ENCODE measurements around the gene PHGDH.

Gene PHGDH

DNA sequence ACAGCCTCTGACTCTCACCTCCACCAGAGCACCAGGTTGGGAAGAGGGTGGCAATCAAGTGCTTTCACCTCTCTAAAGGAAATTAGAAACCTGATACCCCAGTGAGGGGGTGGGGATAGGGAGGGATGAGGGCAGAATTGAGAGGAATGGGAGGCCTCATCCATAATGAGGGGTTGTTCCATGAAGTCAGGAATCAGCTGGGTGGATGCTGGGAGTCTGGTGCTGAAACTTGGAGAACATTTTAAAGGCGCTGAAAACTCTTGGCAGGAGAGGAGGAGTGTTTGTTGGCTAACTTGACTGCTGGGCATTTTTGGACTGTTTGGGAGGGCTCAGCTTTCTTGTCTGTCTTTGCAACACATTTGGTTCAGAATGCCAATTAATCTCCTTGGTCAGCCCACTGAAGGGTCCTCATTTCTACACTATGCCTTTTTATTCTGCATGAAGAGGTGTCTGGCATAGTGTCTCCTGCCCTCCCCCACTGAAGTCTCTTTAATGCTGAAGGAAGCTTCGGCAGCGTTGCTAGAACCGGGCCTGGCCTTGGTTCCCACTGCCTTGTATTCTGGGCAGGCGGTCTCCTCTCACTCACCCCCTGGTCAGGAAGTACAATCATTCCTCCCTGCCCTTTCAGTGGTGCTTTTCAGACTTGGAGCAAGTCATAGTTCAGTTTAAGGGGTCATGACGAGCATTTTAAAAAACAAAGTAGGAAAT lies 2.2 kb downstream of the PHGDH start:
- TF ChIP-seq, protein P1, sequence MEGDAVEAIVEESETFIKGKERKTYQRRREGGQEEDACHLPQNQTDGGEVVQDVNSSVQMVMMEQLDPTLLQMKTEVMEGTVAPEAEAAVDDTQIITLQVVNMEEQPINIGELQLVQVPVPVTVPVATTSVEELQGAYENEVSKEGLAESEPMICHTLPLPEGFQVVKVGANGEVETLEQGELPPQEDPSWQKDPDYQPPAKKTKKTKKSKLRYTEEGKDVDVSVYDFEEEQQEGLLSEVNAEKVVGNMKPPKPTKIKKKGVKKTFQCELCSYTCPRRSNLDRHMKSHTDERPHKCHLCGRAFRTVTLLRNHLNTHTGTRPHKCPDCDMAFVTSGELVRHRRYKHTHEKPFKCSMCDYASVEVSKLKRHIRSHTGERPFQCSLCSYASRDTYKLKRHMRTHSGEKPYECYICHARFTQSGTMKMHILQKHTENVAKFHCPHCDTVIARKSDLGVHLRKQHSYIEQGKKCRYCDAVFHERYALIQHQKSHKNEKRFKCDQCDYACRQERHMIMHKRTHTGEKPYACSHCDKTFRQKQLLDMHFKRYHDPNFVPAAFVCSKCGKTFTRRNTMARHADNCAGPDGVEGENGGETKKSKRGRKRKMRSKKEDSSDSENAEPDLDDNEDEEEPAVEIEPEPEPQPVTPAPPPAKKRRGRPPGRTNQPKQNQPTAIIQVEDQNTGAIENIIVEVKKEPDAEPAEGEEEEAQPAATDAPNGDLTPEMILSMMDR (IDR thresholded peaks at IDR 0.05; ENCODE audit: low read depth, low read length), result no peak
- no peak for DNase-seq (ENCODE audit: extremely low read depth, low read depth)

DNA sequence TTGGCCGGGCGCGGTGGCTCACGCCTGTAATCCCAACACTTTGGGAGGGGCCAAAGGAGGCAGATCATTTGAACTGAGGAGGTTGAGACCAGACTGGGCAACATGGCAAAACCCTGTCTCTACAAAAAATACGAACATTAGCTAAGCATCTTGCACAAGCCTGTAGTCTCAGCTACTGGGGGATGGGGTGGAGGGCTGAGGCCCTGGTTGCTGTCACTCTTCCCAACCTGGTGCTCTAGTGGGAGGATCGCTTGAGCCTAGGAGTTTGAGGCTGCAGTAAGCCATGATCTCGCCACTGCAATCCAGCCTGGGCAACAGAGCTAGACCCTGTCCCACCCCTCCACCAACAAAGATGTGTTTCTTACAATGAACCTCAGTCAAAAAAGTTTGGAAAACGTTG lies 2.8 kb downstream of the PHGDH start:
- TF ChIP-seq, protein P1 (IDR thresholded peaks at IDR 0.05; ENCODE audit: low read depth, low read length), result no peak
- DNase-seq (ENCODE audit: extremely low read depth, low read depth), result no peak

GRCh38 chr1:119715542-119715941 lies 3.8 kb downstream of the PHGDH start:
- no peak for DNase-seq (ENCODE audit: extremely low read depth, low read depth)
- TF ChIP-seq, protein P1 (IDR thresholded peaks at IDR 0.05; ENCODE audit: low read depth, low read length), result no peak

- DNase-seq (ENCODE audit: extremely low read depth, low read depth), result no peak
- TF ChIP-seq, protein P1 (IDR thresholded peaks at IDR 0.05; ENCODE audit: low read depth, low read length), result no peak
Observed at GRCh38 chr1:119718409-119718808, 6.7 kb downstream of the PHGDH start.

DNA sequence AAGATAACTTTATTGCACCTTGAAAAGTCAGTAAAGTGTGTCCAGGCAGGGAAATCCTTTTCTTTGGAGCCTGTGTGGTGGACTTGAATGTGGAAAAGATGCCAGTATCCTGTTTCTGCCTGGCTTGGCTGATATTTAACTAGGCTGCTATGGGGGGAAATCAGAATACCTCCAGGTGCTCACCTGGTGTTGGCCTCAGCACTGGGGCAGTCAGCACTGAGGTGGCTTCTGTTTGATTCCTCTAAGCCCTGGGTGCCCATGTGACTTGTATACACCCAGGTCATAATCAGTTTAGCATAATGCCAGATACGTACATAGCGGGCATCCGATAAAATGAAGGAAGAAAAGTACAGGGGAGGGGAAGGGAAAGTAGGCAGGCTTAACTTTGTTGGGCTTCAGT lies 7.2 kb downstream of the PHGDH start:
- TF ChIP-seq, protein P1 (IDR thresholded peaks at IDR 0.05; ENCODE audit: low read depth, low read length), result no peak
- no peak for DNase-seq (ENCODE audit: extremely low read depth, low read depth)

- TF ChIP-seq, protein P1 (IDR thresholded peaks at IDR 0.05; ENCODE audit: low read depth, low read length), result no peak
- DNase-seq (ENCODE audit: extremely low read depth, low read depth), result no peak
Observed at GRCh38 chr1:119720866-119721440, 9.2 kb downstream of the PHGDH start.

DNA sequence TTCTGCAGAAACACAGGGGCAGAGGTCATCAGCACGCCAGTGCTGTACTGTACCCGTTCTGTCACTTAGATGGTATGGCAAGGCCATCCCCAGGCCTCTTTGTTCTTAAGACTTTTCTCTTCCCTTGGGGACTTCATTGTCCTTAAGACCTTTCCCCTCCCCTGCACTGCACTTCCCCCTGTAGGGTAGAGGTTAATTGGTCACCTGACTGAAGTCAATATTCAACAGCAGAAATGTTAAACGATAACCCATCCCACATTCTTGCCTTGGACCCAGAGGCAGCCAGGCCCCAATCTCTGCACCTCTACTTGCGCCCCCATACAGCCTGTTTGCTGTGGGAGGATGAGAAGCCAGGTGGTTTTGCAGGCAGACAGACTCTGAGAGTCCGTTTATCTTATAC lies 10.2 kb downstream of the PHGDH start:
- TF ChIP-seq, protein P1 (IDR thresholded peaks at IDR 0.05; ENCODE audit: low read depth, low read length), result no peak
- no peak for DNase-seq (ENCODE audit: extremely low read depth, low read depth)
